Gastroesophageal sphincter (tissue), 3 donors: ENCODE data around the gene TSPYL4.

Experiments
- CTCF ChIP-seq, 4 experiments: fragments of 200-600 bp in 2 of 4; fragments of 450-650 bp in 2 of 4; sonication (generic) in 1 of 4; IDR thresholded peaks; one replicate each; pipeline ENCODE4 v1.5.1; 2017 to 2019; ENCODE audit warnings: antibody characterized with exemption in 4 of 4, mild to moderate bottlenecking in 2 of 4, moderate library complexity in 2 of 4
- EP300 ChIP-seq: sonication (generic); formaldehyde crosslinking; IDR thresholded peaks from one replicate; pipeline ENCODE4 v1.6.1; 2017; ENCODE audit warnings: antibody characterized with exemption, mild to moderate bottlenecking
- POLR2A ChIP-seq, 2 donors: fragments of 450-650 bp; IDR thresholded peaks; one replicate each; pipeline ENCODE4 v1.6.1; 2017; ENCODE audit warnings: antibody characterized with exemption in 2 of 2, mild to moderate bottlenecking in 2 of 2, moderate library complexity in 1 of 2

- TF ChIP-seq CTCF (IDR thresholded peaks at IDR 0.05), result no peak
- TF ChIP-seq POLR2A (IDR thresholded peaks at IDR 0.05), result no peak
- TF ChIP-seq EP300, result no peak
These were observed 14.1 kb upstream of the TSPYL4 start for GRCh38 chr6:116267836-116268588.
